ENCODE results near the gene TBC1D2B.

DNA sequence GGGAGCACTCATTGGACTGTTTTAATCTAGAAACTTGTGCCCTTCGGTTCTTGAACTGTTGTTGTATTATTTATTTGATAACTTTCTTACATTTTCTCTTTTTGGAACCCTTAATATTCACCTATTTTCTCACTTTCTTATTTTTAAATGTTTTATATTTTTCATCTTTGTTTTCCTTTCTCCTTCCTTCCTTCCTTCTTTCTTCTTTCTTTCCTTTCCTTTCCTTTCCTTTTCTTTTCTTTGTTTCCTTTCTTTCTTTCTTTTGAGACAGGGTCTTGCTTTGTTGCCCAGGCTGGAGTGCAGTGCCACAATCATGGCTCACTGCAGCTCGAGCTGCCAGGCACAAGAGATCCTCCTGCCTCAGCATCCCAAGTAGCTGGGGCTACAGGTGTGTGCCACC lies 108.5 kb downstream of the TBC1D2B start:
- TF ChIP-seq, protein P1, sequence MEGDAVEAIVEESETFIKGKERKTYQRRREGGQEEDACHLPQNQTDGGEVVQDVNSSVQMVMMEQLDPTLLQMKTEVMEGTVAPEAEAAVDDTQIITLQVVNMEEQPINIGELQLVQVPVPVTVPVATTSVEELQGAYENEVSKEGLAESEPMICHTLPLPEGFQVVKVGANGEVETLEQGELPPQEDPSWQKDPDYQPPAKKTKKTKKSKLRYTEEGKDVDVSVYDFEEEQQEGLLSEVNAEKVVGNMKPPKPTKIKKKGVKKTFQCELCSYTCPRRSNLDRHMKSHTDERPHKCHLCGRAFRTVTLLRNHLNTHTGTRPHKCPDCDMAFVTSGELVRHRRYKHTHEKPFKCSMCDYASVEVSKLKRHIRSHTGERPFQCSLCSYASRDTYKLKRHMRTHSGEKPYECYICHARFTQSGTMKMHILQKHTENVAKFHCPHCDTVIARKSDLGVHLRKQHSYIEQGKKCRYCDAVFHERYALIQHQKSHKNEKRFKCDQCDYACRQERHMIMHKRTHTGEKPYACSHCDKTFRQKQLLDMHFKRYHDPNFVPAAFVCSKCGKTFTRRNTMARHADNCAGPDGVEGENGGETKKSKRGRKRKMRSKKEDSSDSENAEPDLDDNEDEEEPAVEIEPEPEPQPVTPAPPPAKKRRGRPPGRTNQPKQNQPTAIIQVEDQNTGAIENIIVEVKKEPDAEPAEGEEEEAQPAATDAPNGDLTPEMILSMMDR (IDR thresholded peaks at IDR 0.05; ENCODE audit: low read depth, low read length, missing input control), result no peak
- TF ChIP-seq GABPA (IDR thresholded peaks at IDR 0.05 in 1 of 2, conservative IDR thresholded peaks at IDR 0.05 in 1 of 2) (no peak), JUND (IDR thresholded peaks at IDR 0.05) (no peak), SP1 (IDR thresholded peaks at IDR 0.05) (no peak), RXRA (IDR thresholded peaks at IDR 0.05) (no peak), YY1 (IDR thresholded peaks at IDR 0.05) (no peak), RAD21 (IDR thresholded peaks at IDR 0.05) (no peak), FOXA1 (IDR thresholded peaks at IDR 0.05) (no peak), EGR1 (IDR thresholded peaks at IDR 0.05; ENCODE audit: low read depth in 2 of 2) (no peak)
- TF ChIP-seq, protein P2, sequence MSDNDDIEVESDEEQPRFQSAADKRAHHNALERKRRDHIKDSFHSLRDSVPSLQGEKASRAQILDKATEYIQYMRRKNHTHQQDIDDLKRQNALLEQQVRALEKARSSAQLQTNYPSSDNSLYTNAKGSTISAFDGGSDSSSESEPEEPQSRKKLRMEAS (IDR thresholded peaks at IDR 0.05), result no peak

Data from liver (tissue), 3 donors.